ENCODE measurements around the gene KIF13A.

- TF ChIP-seq TAF1 (IDR thresholded peaks at IDR 0.05; ENCODE audit: borderline replicate concordance, low read depth, low read length), result no peak
- no peak for TF ChIP-seq POLR2AphosphoS5 (IDR thresholded peaks at IDR 0.05; ENCODE audit: low read depth, low read length)
- no peak for TF ChIP-seq POLR2A (IDR thresholded peaks at IDR 0.05; ENCODE audit: low read depth, low read length)
Observed at GRCh38 chr6:17994019-17994418, 6.6 kb upstream of the KIF13A start.

Data from GM12892 (cell line).